Measurements from ENCODE around the gene UBAP1L. TPM values are rescaled to one million over a fixed set of nuclear protein-coding genes. Genes with fewer than 3 reads are reported as not detected.

Gene UBAP1L
- total RNA-seq, 1 donor from 2014 or later, result 1.8 TPM

DNA sequence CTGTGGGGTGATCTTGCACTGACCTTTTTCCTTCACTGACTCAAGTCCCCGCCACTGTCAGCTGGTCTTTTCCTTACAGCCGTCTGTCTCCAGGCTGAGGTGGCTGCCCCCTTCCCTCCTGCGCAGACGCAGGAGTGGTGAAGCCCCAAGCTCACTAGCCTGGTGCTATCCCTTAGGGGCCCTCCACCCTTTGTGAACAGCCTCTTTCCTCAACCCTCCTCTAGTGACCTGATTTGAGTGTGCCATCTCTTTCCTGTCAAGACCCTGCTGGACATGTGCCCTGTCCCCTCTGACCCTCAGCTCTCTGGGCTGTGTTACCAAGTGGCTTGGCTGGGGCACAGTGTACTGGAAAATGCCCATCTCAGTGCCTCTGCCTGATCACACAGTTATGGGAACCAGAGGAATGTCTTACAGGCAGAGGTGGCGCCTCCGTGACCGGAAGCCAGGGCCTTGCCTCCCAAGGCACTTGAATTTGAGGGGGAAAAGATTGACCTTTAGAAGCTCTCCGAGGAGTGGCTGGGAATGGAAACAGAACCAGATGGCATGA lies 29.7 kb downstream of the UBAP1L start:
- peak overlapping the region; percentile 93 for H3K27ac ChIP-seq (replicated peaks)
- H3K36me3 ChIP-seq, result no peaks in the 10 kb centered on the region
- DNase-seq, result no peak
- H3K27me3 ChIP-seq (ENCODE audit: low read depth), result peaks cover 8% of the 10 kb centered on the region
- no peaks in the 10 kb centered on the region for H3K9me3 ChIP-seq (replicated peaks)
- intact Hi-C loops (cut with micrococcal nuclease), result no loop called here
- H3K4me1 ChIP-seq, result peaks cover 99% of the 10 kb centered on the region
- no peak overlapping the region for H3K4me3 ChIP-seq
- TF ChIP-seq, protein P1, sequence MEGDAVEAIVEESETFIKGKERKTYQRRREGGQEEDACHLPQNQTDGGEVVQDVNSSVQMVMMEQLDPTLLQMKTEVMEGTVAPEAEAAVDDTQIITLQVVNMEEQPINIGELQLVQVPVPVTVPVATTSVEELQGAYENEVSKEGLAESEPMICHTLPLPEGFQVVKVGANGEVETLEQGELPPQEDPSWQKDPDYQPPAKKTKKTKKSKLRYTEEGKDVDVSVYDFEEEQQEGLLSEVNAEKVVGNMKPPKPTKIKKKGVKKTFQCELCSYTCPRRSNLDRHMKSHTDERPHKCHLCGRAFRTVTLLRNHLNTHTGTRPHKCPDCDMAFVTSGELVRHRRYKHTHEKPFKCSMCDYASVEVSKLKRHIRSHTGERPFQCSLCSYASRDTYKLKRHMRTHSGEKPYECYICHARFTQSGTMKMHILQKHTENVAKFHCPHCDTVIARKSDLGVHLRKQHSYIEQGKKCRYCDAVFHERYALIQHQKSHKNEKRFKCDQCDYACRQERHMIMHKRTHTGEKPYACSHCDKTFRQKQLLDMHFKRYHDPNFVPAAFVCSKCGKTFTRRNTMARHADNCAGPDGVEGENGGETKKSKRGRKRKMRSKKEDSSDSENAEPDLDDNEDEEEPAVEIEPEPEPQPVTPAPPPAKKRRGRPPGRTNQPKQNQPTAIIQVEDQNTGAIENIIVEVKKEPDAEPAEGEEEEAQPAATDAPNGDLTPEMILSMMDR (IDR thresholded peaks at IDR 0.05; ENCODE audit: borderline replicate concordance), result no peak

DNA sequence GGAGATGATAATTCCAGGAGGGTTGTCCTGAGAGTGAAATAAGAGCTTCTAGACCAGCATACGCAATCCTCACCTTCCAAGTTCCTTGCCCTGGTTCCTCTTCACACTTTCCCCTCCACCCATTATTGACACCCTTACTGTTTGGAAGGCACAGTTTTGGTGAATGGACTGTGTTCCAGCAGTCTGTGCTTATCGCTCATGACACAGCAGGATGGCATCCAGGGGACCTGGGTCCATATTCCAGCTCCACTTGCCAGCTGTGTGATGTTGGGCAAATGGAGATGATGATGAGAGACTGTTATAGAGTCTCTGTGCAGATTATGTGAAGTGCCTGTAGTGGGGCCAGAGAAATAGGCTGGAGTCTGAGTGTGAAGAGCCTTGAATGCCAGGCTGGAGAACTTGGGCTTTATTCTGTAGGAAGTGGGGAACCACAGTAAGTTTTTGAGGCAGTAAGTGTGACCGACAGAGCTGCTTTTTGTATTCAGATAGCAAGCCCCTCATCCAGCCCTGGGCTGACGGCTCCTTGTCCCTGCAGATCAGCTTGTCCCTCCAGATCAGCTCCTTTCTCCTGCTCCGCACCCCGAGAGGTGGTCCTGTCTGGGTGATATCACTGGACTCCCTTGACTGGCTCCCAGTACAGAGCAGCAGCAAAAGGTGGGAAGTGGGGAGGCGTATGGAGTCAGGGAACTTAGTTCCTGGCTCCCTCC lies 30.3 kb downstream of the UBAP1L start:
- TF ChIP-seq, protein P1 (IDR thresholded peaks at IDR 0.05; ENCODE audit: borderline replicate concordance), result no peak
- intact Hi-C loops (cut with micrococcal nuclease), result no loop called here
- Histone ChIP-seq H3K9me3 (replicated peaks) (no peaks in the 10 kb centered on the region), H3K4me1 (peaks cover 99% of the 10 kb centered on the region), H3K27me3 (ENCODE audit: low read depth) (peaks cover 8% of the 10 kb centered on the region), H3K27ac (replicated peaks) (peak overlapping the region; percentile 93), H3K4me3 (no peak overlapping the region), H3K36me3 (no peaks in the 10 kb centered on the region)
- DNase-seq, result no peak

- Histone ChIP-seq H3K27ac (replicated peaks) (peak overlapping the region; percentile 93), H3K9me3 (replicated peaks) (no peaks in the 10 kb centered on the region), H3K36me3 (no peaks in the 10 kb centered on the region), H3K27me3 (ENCODE audit: low read depth) (peaks cover 8% of the 10 kb centered on the region), H3K4me1 (peaks cover 96% of the 10 kb centered on the region), H3K4me3 (no peak overlapping the region)
- no peak for DNase-seq
- intact Hi-C loops (cut with micrococcal nuclease), result no loop called here
- TF ChIP-seq, protein P1 (IDR thresholded peaks at IDR 0.05; ENCODE audit: borderline replicate concordance), result peak; percentile 48
Measured at GRCh38 chr15:65083262-65083701, 31.7 kb downstream of the UBAP1L start.

GRCh38 chr15:65082303-65082953 lies 32.6 kb downstream of the UBAP1L start:
- no peak overlapping the region for H3K4me3 ChIP-seq
- H3K27me3 ChIP-seq (ENCODE audit: low read depth), result peaks cover 12% of the 10 kb centered on the region
- TF ChIP-seq, protein P1 (IDR thresholded peaks at IDR 0.05; ENCODE audit: borderline replicate concordance), result no peak
- H3K27ac ChIP-seq (replicated peaks), result peak overlapping the region; percentile 90
- no peaks in the 10 kb centered on the region for H3K9me3 ChIP-seq (replicated peaks)
- no peak for DNase-seq
- intact Hi-C loops (cut with micrococcal nuclease), result no loop called here
- H3K36me3 ChIP-seq, result no peaks in the 10 kb centered on the region
- H3K4me1 ChIP-seq, result peaks cover 96% of the 10 kb centered on the region

DNA sequence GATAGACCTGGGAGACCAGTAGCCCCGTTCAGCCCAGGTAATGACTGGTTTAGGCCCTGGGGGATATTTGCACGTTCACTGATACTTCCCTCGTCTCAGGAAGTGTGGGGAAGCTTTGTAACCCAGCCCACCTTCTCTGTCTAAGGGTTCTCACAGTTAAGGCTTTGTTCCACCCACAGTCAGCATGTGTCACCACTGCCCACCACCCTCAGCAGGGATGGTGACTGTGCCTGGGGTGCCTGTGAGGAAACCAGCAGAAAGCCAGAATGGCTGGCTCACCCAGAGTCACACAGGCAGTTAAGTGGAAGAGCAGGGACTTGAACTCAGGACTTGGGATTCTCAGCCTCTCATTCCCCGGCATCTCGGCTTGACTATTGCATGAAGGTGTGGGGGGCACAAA lies 33.2 kb downstream of the UBAP1L start:
- Histone ChIP-seq H3K36me3 (no peaks in the 10 kb centered on the region), H3K27ac (replicated peaks) (peak overlapping the region; percentile 90), H3K9me3 (replicated peaks) (no peaks in the 10 kb centered on the region), H3K27me3 (ENCODE audit: low read depth) (peaks cover 19% of the 10 kb centered on the region), H3K4me1 (peaks cover 96% of the 10 kb centered on the region), H3K4me3 (no peak overlapping the region)
- DNase-seq, result no peak
- TF ChIP-seq, protein P1 (IDR thresholded peaks at IDR 0.05; ENCODE audit: borderline replicate concordance), result no peak
- intact Hi-C loops (cut with micrococcal nuclease), result no loop called here

Data from left ventricle myocardium inferior (tissue), 1 donor.